ENCODE measurements around the gene ATP5PF. TPM values are rescaled to one million over a fixed set of nuclear protein-coding genes. Genes with fewer than 3 reads are reported as not detected.

The ATP5PF gene
- total RNA-seq, 1 donor from 2014 or later: 152 TPM

Other genes with a start within 250 kb of the ATP5PF start
- 48.6 and 55.8 TPM in 2 replicates for gene MRPL39, start 127.4 kb downstream of the ATP5PF start, total RNA-seq
- gene JAM2, start 95.6 kb downstream of the ATP5PF start, total RNA-seq: 0.29 TPM in 2 replicates
- 26.7 and 26.9 TPM in 2 replicates for gene GABPA, start 68 bp upstream of the ATP5PF start, total RNA-seq

Measured in activated T-helper 1 cell treated with anti-CD3 and anti-CD28 coated beads, Interleukin-12 subunit alpha, Interleukin-12 subunit beta, Interleukin-2, Interleukin-4 antibody, amounts not matched to agents 30 ng/mL and 10 ng/mL and 1 ng/mL, durations not matched to agents 14 hours and 24 hours and 36 hours (primary cell).